ENCODE measurements around the gene SERPINA7.

SERPINA7 gene

GRCh38 chrX:106038625-106039024, at the start of gene SERPINA7:
Gene SERPINA7, minus strand, starts transcription at chrX:106038727. Its CDS starts 1,669 bp downstream, at chrX:106037058.
- H3K4me2 ChIP-seq (ENCODE audit: low read depth, low read length, poor library complexity, severe bottlenecking): no peak within 1 kb of the TSS
- TF ChIP-seq CTCF (conservative IDR thresholded peaks at IDR 0.05; ENCODE audit: low read length) (no peak), EZH2phosphoT487 (IDR thresholded peaks at IDR 0.05; ENCODE audit: borderline replicate concordance) (no peak)

DNA sequence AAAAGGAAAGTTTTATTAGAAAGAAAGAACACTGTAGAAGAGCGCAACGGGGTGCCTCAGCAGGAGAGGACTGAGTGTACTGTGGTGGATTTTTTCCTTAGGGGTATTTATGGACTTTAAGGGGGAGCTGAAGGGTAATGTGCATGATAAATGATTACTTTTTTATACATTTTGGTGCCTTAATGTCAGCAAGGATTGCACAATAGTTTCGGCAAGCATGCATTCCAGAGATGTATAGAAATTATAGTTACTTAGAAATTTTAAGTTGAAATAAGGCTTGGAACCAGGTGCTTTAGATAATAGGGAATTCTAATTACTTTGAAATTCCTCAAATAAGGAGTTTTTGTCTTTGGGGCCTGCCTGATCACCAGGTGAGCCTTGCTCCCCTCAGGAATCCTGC, 30.5 kb upstream of the SERPINA7 start:
- Histone ChIP-seq H2AFZ (ENCODE audit: low read length) (no peak overlapping the region), H3K4me2 (ENCODE audit: low read depth, low read length, poor library complexity, severe bottlenecking) (no peak overlapping the region), H3F3A (ENCODE audit: low read depth) (no peaks in the 10 kb centered on the region), H3K27me3 (ENCODE audit: insufficient read depth, low read length, poor library complexity, severe bottlenecking) (no peaks in the 10 kb centered on the region), H3K9ac (ENCODE audit: low read depth, low read length, poor library complexity, severe bottlenecking) (no peak overlapping the region), H3K79me2 (ENCODE audit: insufficient read depth, low read length) (no peaks in the 10 kb centered on the region), H3K4me3 (ENCODE audit: low read length, poor library complexity, severe bottlenecking) (no peak overlapping the region), H3K36me3 (ENCODE audit: insufficient read depth, low read length) (no peaks in the 10 kb centered on the region), H3K9me3 (ENCODE audit: insufficient read depth, low read depth, low read length) (no peaks in the 10 kb centered on the region), H3K9me2 (replicated peaks; ENCODE audit: low read depth, low read length) (no peaks in the 10 kb centered on the region), H4K20me1 (ENCODE audit: insufficient read depth, low read length, poor library complexity, severe bottlenecking) (no peaks in the 10 kb centered on the region), H3K4me1 (ENCODE audit: insufficient read depth, low read length, poor library complexity, severe bottlenecking) (no peaks in the 10 kb centered on the region)
- TF ChIP-seq CTCF (conservative IDR thresholded peaks at IDR 0.05; ENCODE audit: low read length) (no peak), EZH2phosphoT487 (IDR thresholded peaks at IDR 0.05; ENCODE audit: borderline replicate concordance) (no peak)

More at GRCh38 chrX:106038625-106039024, at the start of gene SERPINA7:
- Histone ChIP-seq H3K27me3 (ENCODE audit: insufficient read depth, low read length, poor library complexity, severe bottlenecking) (no peaks in the 10 kb centered on the region), H3K9me2 (replicated peaks; ENCODE audit: low read depth, low read length) (no peaks in the 10 kb centered on the region), H4K20me1 (ENCODE audit: insufficient read depth, low read length, poor library complexity, severe bottlenecking) (no peaks in the 10 kb centered on the region), H3K4me3 (ENCODE audit: low read length, poor library complexity, severe bottlenecking) (no peak within 1 kb of the TSS), H3F3A (ENCODE audit: low read depth) (no peaks in the 10 kb centered on the region), H3K4me1 (ENCODE audit: insufficient read depth, low read length, poor library complexity, severe bottlenecking) (no peaks in the 10 kb centered on the region), H3K36me3 (ENCODE audit: insufficient read depth, low read length) (no peaks in the 10 kb centered on the region), H3K9me3 (ENCODE audit: insufficient read depth, low read depth, low read length) (no peaks in the 10 kb centered on the region), H3K79me2 (ENCODE audit: insufficient read depth, low read length) (no peaks in the 10 kb centered on the region), H2AFZ (ENCODE audit: low read length) (no peak within 1 kb of the TSS), H3K9ac (ENCODE audit: low read depth, low read length, poor library complexity, severe bottlenecking) (no peak within 1 kb of the TSS)

DNA sequence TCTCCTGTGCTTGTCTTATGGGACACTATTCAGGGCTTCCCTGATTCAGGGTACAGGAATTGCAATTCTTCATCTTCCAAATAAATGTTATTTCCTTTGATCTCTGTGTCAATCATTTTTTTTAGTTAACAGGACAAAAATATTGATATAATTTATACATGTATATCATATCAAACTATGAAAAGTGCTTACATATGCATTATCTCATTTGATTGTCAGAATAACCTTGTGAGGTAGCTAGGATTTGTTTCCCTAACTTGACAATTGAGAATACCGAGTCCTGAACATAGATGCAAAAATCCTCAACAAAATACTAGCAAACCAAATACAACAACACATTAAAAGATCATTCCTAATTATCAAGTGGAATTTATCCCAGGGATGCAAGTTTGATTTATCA, 11.5 kb upstream of the SERPINA7 start:
- H3K36me3 ChIP-seq (ENCODE audit: insufficient read depth, low read length): no peaks in the 10 kb centered on the region
- H3K79me2 ChIP-seq (ENCODE audit: insufficient read depth, low read length): no peaks in the 10 kb centered on the region
- no peaks in the 10 kb centered on the region for H3K9me3 ChIP-seq (ENCODE audit: insufficient read depth, low read depth, low read length)
- H3F3A ChIP-seq (ENCODE audit: low read depth): no peaks in the 10 kb centered on the region
- no peak for TF ChIP-seq EZH2phosphoT487 (IDR thresholded peaks at IDR 0.05; ENCODE audit: borderline replicate concordance)
- TF ChIP-seq CTCF (conservative IDR thresholded peaks at IDR 0.05; ENCODE audit: low read length): no peak
- no peak overlapping the region for H3K4me2 ChIP-seq (ENCODE audit: low read depth, low read length, poor library complexity, severe bottlenecking)
- H3K9ac ChIP-seq (ENCODE audit: low read depth, low read length, poor library complexity, severe bottlenecking): no peak overlapping the region
- no peak overlapping the region for H3K4me3 ChIP-seq (ENCODE audit: low read length, poor library complexity, severe bottlenecking)
- no peaks in the 10 kb centered on the region for H3K27me3 ChIP-seq (ENCODE audit: insufficient read depth, low read length, poor library complexity, severe bottlenecking)
- H4K20me1 ChIP-seq (ENCODE audit: insufficient read depth, low read length, poor library complexity, severe bottlenecking): no peaks in the 10 kb centered on the region
- H3K9me2 ChIP-seq (replicated peaks; ENCODE audit: low read depth, low read length): no peaks in the 10 kb centered on the region
- H3K4me1 ChIP-seq (ENCODE audit: insufficient read depth, low read length, poor library complexity, severe bottlenecking): no peaks in the 10 kb centered on the region
- H2AFZ ChIP-seq (ENCODE audit: low read length): no peak overlapping the region
